AG04449 (cell line): ENCODE results near the gene ACSF2.

Experiments
- CTCF ChIA-PET: fragments of 350-600 bp; formaldehyde crosslinking; extraction: SDS; loops from one replicate; lab custom pipeline; 2021; ENCODE audit warnings: antibody characterized with exemption; lab: Yijun Ruan, JAX
- POLR2A ChIA-PET: fragments of 400-600, 350-600 bp; formaldehyde crosslinking; extraction: SDS; loops from one replicate; lab custom pipeline; 2020; ENCODE audit warnings: antibody characterized with exemption, inconsistent platforms; lab: Yijun Ruan, JAX
- DNase-seq: peaks from one replicate; pipeline ENCODE4 v3.0.0-alpha.2; 2010; ENCODE audit warnings: low read depth, low spot score
- H3K4me3 ChIP-seq: 2 replicates; pipeline ENCODE4 v1.5.1; 2011; ENCODE audit warnings: low read depth, mild to moderate bottlenecking, control low read depth, low read length
- TF ChIP-seq, protein P1 (sequence below): IDR thresholded peaks from one replicate; pipeline ENCODE4 v1.5.1; 2011; ENCODE audit warnings: mild to moderate bottlenecking, moderate library complexity, low read length, control low read depth, inconsistent platforms; ENCODE audit not compliant: insufficient read depth; ENCODE audit errors: missing control alignments

ACSF2 gene

DNA sequence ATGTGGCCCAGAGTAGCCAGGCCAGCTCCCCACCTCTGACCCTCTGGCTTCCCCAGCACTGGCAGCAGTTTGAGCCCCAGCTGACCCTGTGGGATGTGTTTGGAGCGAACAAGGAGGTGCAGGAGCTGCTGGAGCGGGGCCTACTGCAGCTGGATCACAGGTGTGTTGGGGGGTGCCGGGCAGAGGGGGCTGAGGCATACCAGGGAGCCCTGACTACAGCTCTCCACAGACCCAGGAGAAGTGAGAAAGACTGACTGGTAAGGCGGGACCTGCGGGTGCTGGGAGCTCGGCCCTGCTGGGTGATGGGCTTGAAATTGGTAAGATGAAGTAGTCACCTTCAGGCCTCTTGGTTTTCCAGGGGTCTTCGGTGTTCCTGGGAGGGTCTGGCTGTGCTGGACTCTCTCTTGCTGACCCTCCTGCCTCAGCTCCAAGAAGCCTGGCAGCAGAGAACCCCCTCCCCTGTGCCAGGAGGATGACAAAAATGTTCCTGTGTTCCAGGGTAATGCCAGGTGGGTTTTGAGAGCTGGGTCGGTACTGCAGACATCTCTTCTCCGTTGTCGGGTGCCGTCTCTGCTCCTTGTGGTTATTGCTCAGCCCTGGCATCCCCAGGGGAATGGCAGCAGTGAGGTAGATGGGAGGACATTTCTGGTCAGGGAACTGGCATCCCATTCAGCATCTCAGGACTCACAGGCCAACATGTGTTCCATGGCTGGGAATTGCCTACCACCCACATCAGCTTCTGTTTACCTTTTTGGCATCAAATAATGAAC lies 58.6 kb downstream of the ACSF2 start:
- no peak for DNase-seq
- ChIA-PET POLR2A (no interaction called here), CTCF (interaction anchor here (0.7 to 7.2 kb wide), 11 partner anchors 10 to 357 kb away, joined by 3 to 78 read pairs (median 17); no protein-coding TSS in a partner anchor)
- H3K4me3 ChIP-seq: no peak overlapping the region
- TF ChIP-seq, protein P1, sequence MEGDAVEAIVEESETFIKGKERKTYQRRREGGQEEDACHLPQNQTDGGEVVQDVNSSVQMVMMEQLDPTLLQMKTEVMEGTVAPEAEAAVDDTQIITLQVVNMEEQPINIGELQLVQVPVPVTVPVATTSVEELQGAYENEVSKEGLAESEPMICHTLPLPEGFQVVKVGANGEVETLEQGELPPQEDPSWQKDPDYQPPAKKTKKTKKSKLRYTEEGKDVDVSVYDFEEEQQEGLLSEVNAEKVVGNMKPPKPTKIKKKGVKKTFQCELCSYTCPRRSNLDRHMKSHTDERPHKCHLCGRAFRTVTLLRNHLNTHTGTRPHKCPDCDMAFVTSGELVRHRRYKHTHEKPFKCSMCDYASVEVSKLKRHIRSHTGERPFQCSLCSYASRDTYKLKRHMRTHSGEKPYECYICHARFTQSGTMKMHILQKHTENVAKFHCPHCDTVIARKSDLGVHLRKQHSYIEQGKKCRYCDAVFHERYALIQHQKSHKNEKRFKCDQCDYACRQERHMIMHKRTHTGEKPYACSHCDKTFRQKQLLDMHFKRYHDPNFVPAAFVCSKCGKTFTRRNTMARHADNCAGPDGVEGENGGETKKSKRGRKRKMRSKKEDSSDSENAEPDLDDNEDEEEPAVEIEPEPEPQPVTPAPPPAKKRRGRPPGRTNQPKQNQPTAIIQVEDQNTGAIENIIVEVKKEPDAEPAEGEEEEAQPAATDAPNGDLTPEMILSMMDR: no peak

GRCh38 chr17:50487213-50488096 lies 61.4 kb downstream of the ACSF2 start:
- ChIA-PET POLR2A (no interaction called here), CTCF (interaction anchor here (2.6 to 7.2 kb wide), 2 partner anchors 8 to 13 kb away, joined by 17 to 78 read pairs; partner anchors contain the start of gene RSAD1)
- no peak for DNase-seq
- TF ChIP-seq, protein P1: no peak
- no peak overlapping the region for H3K4me3 ChIP-seq

DNA sequence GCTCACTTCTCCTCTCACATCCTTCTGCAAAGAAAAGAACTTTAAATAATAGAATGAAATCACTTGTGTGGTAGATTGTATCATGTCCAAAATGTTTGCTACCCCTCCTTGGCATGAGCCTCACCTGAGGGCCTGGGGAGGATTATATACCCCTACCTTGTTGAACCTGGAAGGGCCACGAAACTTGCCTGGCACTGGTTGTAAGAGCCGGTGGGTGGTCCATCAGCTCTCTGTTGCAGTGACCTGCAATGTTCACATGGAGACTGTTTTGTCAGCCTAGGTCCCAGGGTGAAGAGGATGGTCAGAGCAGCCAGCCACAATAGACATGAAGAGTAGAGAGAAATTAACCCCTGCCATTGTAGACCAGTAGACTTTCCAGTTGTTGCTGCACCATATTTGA lies 62.9 kb downstream of the ACSF2 start:
- no peak overlapping the region for H3K4me3 ChIP-seq
- ChIA-PET CTCF (interaction anchor here (1.6 to 2.6 kb wide), 2 partner anchors 10 to 18 kb away, joined by 5 to 17 read pairs; partner anchors contain the start of gene RSAD1), POLR2A (no interaction called here)
- DNase-seq: no peak
- TF ChIP-seq, protein P1: no peak

- DNase-seq: no peak
- no peak overlapping the region for H3K4me3 ChIP-seq
- TF ChIP-seq, protein P1: no peak
- POLR2A ChIA-PET: no interaction called here
- CTCF ChIA-PET: interaction anchor here (1.0 to 5.1 kb wide), 3 partner anchors 8 to 12 kb away, joined by 4 to 50 read pairs (median 31); no protein-coding TSS in a partner anchor
These were observed 65.5 kb downstream of the ACSF2 start for GRCh38 chr17:50491505-50491904.

DNA sequence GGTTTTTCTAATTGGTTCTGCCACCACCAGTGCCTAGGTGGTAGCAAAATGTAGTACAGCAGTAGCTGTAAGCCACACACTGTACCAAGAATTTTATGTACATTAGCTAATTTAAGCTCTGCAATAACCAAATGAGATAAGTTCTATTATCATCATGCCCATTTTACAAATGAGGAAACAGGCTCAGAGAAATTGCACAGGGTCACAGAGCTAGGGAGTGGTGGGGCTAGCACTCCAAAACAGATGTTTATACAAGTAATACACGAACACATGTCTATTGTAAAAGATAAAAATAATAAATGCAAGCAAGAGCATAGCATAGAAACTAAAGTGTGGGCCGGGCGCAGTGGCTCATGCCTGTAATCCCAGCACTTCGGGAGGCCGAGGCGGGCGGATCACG lies 66.2 kb downstream of the ACSF2 start:
- POLR2A ChIA-PET: no interaction called here
- TF ChIP-seq, protein P1: no peak
- CTCF ChIA-PET: interaction anchor here (1.0 to 5.1 kb wide), 4 partner anchors 9 to 20 kb away, joined by 4 to 50 read pairs (median 18); no protein-coding TSS in a partner anchor
- DNase-seq: no peak
- H3K4me3 ChIP-seq: no peak overlapping the region
